Epithelial cell of esophagus (primary cell): Measurements from ENCODE around the gene GTF2F2.

ENCODE experiments used
- DNase-seq: peaks from one replicate; pipeline ENCODE4 v3.0.0; 2010; ENCODE audit warnings: low read depth
- H3K4me3 ChIP-seq: 2 replicates; pipeline ENCODE4 v1.5.1; 2011; ENCODE audit warnings: mild to moderate bottlenecking, low read length, control low read depth
- CTCF ChIP-seq: IDR thresholded peaks from 2 replicates; pipeline ENCODE4 v1.5.1; 2011; ENCODE audit warnings: low read depth, mild to moderate bottlenecking, low read length, control low read depth, inconsistent platforms; ENCODE audit not compliant: insufficient read depth; ENCODE audit errors: missing control alignments

The GTF2F2 gene

DNA sequence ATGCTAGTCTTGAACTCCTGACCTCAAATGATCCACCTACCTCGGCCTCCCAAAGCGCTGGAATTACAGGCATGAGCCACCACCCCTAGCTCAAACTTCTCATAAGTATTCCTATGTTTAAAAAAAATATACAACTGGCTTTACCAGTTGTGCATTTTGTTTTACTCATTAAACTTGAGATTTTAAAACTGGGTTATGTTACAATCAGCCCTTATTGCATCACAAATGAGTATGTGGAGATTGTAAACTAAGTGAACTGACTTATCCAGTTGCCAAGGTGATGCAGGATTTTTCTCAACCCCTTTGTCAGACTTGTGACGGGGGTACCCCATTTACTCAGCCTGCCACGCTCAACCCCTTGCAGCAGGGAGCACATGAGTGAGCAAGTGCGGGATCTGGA lies 14.4 kb upstream of the GTF2F2 start:
- TF ChIP-seq CTCF: no peak
- peak; percentile 34 for DNase-seq
- no peak overlapping the region for H3K4me3 ChIP-seq

GRCh38 chr13:45107539-45107938 lies 12.8 kb upstream of the GTF2F2 start:
- TF ChIP-seq CTCF: no peak
- no peak overlapping the region for H3K4me3 ChIP-seq
- no peak for DNase-seq

- H3K4me3 ChIP-seq: no peak overlapping the region
- no peak for TF ChIP-seq CTCF
- no peak for DNase-seq
These were observed 11.6 kb upstream of the GTF2F2 start for GRCh38 chr13:45108716-45109101.

DNA sequence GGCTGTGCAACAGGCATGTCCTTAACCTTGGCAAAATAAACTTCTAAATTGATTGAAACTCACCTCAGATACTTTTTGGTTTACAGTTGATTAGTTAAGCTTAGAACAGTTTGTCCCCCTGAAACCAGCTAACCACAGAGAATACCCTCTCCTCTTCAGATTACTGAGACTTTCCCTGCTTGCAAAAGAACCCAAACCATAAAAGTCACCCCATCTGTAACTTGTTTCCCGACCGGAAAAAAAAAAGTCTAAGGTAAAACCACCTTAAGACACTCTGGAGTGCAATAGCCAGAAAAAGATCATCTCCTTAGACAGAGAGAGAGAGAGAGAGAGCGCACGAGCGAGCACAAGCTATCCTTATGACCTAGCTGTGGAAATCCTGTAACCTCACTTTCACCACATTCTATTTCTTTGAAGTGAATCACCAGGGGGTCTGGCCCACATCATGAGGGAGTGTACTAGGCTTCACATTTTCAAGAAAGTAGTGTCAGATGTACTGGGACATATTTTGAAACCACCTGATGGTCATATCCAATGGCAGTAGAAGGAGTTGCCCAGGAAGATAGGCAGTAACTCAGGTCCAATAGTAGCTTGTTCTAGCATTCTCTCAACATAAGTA lies 11.1 kb upstream of the GTF2F2 start:
- no peak for DNase-seq
- H3K4me3 ChIP-seq: no peak overlapping the region
- TF ChIP-seq CTCF: no peak

DNA sequence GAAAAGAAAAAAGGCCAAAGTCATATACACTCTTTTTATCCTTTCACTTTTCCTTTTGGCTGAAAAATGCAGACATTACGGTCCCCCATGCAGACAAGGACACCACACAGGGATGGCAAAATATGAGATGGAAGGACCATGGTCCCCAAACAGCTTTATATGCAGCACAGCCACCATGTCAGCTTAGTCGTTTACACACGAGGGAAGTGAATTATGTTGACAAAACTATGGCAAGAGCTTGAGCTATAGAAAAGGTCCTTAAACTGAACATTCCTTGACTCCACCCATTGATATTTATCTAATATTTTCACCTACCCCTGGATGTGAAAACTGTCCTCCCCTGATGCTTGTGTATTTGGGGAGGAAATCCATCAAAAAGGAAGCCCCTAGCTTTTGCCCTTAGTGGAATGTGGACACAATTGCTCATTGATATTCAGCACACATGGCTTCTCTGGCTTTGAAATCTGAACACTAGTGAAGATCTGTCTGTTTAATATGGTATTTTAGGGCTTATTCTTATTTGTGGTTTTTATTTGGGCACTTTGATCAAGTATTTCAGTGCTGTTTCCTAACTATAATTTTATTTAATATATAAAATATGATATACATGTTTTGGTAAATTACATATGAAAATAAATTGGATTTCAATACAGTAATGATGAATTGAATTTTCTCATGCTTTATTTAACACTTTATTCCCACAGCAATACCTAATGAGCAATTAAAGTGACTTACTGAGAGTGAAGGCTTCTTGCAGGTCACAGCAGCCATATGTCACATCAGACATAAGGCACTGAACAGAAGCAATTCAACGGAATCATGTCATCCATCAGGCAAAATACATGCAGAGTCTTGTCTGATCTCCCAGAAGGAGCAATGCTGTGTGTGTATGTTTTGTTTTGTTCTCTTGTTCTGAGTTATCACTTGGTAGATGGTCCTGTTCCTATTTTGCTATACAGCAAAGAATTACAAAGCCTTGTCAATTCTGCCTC lies 6.8 kb upstream of the GTF2F2 start:
- DNase-seq: peak; percentile 31

GRCh38 chr13:45119469-45119990 lies 780 bp upstream of the GTF2F2 start:
- H3K4me3 ChIP-seq: peak overlapping the region; percentile 69
- no peak for TF ChIP-seq CTCF
- DNase-seq: peak; percentile 32

More for the DNA sequence above, 6.8 kb upstream of the GTF2F2 start:
- no peak for TF ChIP-seq CTCF
- H3K4me3 ChIP-seq: no peak overlapping the region
